Hippocampal formation (tissue), 2 donors: ENCODE results near the gene SCUBE3.

Source experiments
- DNase-seq, 2 donors: peaks; one replicate each; lab custom pipeline; 2025; lab: John Stamatoyannopoulos, UW

SCUBE3 gene

GRCh38 chr6:35272005-35272404 lies 58.2 kb downstream of the SCUBE3 start:
- DNase-seq, result no peak

DNA sequence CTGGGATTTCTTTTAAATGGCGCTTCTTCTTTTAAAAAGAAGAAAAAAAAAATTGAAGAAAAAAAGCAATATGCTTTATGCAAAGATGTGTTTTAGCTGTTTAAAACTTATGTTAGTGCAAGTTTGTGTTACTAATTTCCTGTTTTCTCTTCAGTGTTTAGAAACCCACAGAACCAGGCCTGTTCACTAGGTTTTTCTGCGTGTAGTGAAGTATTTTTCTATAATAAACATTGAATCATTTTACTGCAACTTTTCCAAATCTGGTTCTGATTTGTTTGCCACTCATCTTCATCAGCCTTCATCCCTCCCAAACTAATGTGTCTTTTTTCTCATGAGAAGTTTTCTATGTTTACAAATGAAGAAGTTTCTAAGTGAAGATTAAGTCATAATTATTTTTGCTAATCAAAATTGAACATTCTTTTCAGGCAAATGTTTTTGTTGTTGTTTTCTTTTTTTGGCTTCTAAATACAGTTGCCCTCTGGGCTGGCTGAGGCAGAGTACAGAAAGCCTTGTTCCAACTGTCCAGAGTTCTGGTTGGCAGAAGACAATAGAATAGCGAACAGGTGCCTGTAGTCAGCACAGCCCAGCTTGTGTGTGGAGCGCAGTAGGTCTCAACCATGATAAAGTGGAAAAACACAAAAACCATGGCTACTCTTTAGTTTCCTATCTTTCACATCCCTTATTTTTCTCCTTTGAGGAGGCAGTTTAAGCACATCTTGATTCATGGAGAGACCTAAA lies 60.2 kb downstream of the SCUBE3 start:
- DNase-seq, result no peak

DNA sequence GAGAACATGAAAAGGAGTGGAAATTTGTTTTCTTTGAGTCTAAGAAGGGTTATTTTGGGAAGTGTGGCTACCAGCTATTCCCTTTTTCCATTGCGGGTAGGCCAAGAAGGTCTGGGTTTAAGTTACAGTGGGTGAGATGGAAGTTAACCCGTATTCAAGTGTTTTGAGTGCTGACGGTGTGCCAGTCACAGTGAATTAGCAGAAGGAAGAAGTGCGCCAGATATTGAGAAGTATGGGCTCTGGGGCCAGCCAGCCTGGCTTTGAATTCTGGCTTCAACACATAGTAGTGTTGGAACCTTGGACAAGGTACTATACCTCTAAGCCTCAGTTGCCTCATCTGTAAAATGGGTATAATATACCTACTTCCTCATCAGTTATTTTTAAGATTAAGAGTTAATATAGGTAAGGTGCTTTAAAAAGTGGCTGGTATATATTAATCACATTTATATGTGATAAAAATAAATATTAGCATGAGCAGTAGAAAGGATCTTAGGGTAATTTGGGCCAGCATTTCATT lies 62.0 kb downstream of the SCUBE3 start:
- no peak for DNase-seq

DNA sequence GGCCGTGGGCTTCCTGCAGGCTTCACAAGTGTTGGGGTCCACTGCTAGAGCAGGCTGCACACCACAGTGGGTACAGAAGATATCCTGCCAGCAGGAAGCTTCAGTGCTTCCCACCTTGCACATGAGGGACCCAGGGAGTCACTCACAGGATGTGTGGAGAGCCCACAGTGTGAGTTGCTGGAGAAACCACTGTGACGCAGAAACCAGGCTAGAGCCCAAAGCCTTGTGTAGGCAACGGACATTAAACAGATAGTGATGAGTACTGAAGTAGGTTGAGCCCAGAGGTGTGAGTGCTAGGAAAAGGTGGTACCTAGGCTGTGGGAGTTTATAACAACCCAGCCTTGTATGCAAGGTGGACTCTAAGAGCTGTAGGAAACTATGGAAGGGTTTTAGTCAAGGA lies 65.0 kb downstream of the SCUBE3 start:
- no peak for DNase-seq

- no peak for DNase-seq
Measured at GRCh38 chr6:35280903-35281302, 67.1 kb downstream of the SCUBE3 start.

DNA sequence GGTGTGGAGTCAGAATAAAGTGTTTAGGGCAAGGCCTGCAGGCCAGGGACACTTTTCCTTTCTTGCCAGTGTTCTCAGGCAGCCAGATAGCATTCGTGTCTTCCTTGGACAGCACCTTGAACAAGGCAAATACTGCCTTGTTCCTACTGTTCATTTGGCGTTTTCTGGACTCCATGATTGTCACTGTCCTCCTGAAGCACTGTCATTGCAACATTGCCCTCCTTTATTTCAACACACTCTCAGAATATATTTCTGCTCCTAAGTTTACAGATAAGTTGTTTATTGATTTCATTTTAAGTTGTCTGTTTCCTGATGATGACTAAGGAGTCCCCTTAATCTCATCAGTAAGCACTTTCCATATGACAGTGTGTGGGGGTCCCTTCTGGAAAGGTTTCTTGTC lies 68.7 kb downstream of the SCUBE3 start:
- no peak for DNase-seq

DNA sequence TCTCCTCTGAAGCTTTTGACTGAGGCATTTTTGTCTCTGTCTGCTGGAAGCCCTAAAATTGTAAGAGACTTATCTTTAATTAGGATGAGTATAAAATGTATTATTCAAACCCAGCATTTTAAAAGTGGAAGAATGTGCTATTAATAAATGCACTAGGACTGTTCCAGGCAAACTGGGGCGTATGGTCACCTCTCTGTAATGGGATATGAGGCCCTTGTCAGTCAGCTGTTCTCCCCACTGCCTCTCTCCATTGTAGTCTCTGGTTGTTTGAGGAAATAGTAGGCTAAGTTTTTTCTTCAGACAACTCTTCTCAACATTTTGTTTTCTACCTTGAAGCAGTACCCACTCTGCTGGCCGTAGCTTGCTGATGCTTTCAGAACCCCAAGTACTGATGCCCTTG lies 69.6 kb downstream of the SCUBE3 start:
- DNase-seq, result no peak

DNA sequence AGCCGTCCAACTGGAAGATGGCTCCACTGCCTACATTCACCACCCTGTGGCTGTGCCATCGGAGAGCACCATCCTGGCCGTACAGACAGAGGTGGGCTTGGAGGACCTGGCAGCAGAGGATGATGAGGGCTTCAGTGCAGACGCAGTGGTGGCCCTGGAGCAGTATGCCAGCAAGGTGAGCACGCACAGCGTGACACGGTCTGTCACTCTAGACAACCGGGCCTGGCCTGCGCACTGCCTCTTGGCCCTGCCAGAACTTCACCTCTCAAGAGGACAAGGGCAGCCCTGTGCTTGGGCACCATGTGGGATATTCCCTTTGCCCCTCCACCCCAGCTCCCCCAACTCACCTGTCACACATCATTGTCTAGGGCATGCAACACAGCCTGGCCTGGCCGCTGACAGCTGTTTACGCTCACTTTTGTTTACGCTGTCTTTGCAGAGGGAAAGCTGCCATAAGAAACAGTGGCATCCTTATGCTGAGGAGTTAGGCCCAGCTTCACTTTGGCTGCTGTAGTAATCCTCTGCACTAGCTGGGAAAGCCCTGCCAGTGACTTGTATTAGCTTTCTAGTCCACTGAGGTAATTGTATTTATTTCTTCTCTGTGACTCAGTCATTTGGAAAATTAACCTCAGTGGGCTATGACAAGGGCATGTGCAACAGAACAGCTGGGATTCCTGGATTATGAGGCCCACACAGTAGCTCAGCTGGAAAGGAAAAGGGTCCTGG lies 74.1 kb downstream of the SCUBE3 start:
- no peak for DNase-seq

- DNase-seq, result no peak
Measured at GRCh38 chr6:35288834-35289233, 75.1 kb downstream of the SCUBE3 start.

DNA sequence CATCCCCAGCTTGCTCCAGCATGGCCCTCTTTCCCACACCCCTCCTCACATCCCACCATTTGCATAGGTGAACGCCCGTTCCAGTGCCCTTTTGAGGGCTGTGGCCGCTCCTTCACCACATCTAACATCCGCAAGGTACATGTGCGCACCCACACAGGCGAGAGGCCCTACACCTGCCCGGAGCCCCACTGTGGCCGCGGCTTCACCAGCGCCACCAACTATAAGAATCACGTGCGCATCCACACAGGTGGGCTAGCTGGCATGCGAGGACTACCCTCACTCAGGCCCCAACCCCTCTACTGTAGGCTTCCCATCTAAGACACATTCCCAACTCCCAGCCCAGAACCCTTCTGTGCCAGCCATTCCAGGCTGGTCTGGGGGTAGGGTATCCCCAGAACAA lies 77.7 kb downstream of the SCUBE3 start:
- no peak for DNase-seq

DNA sequence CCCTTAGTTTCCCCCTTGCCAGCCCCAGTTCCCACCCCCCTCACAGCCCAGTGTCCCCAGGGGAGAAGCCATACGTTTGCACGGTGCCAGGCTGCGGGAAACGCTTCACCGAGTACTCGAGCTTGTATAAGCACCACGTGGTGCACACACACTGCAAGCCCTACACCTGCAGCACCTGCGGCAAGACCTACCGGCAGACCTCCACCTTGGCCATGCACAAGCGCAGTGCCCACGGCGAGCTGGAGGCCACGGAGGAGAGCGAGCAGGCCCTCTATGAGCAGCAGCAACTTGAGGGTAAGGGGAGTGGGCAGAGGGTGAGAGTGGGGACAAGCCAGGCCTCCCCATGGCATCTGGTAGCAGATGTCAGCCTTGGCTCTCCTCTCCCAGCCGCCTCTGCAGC lies 78.7 kb downstream of the SCUBE3 start:
- DNase-seq, result no peak

- no peak for DNase-seq
Measured at GRCh38 chr6:35293681-35294080, 79.9 kb downstream of the SCUBE3 start.

GRCh38 chr6:35294308-35294945 lies 80.7 kb downstream of the SCUBE3 start:
- DNase-seq, result no peak

DNA sequence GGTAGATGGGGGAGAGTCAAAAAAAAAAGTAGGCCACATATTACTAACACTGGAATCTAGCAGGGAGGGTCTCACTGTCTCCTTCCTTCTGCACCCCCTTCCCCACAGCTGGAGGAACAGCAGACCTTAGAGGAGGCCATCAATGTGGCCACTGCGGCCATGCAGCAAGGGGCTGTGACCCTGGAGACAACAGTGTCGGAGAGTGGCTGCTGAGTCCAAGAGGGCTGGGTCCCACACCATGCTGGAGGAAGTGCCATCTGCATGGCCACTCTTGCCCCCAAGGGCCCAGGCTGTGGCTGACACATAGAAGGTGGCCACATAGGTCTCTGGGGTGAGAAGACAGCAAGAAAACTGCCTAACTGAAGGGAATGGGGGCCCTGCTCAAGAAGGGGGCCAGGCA lies 81.3 kb downstream of the SCUBE3 start:
- no peak for DNase-seq

DNA sequence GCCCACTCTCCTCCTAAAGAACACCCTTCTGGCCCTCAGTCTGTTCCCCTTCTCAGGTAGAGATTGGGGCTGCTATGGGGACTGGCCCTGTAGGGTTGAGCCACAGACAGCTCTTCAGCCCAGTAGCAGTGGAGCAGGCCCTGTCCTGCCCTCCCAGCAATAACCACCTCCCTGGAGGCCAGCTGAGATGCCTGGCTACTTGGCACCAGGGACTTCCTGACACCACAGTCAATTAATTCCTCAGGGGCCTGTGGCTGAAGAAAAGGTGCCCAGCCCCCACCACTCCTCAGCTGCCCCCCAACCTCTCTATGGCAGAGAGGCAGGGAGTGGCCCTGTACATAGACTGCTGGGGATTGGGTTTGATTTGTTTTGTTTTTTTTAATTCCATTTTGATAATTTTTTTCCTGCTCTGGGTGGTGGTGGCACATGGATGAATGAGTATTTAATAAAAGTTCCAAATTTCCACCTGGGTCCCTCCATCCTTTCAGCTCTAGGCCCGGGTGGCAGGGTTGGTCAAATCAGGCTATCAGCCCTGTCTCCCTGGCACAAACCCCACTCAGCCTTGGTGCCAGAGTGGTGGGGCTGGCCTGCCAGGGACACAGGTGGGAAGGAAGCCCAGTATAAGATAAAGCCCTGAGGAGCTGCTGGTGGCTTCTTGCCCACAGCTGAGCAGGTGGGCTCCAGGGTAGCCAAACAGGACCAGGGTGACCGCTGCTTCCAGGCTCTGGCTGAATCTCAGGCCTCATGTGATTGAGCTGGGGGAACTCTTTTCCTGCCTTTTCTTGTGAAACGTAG lies 82.0 kb downstream of the SCUBE3 start:
- DNase-seq, result no peak

- no peak for DNase-seq
Measured at GRCh38 chr6:35296931-35297600, 83.3 kb downstream of the SCUBE3 start.

DNA sequence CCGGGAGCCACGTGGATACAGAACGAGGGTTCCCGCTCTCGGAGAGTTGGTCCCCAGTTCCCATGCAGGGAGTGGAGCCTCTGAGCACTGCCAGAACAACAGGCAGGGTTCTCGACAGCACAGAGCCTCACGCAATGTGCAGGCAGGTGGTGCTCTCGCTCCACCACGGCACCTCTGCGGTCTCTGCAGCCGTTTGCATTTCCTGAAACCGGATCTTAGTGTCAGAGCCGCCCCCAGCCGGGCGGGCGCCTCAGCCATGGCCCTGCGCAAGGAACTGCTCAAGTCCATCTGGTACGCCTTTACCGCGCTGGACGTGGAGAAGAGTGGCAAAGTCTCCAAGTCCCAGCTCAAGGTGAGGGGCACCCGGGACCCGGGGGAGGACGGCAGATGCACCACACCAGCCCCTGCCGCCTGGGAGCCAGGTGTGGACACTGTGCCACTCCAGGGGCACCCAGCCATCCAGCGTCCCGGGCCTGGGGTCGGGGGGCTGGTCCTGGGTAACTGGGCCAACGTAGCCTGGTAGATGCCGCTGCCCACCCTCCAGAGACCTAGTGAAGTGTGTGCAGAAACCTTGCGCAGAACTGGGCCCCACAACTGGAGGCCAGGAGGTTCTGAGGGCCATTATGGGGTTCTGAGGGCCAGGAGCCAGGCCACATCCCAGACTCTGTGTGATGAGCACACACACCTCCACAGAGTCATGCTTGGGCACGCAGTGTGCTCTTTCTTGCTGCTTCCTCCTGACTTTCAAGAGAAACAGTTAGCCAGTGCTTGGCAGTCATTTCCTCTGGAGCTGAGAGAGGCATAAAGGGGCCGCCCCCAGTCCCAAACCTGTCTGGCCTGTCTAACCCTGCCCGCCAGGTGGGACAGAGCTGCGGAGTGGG lies 84.1 kb downstream of the SCUBE3 start, which contains the start of gene DEF6:
Gene DEF6, plus strand, starts transcription at position 218 of the 881 bp plus-strand sequence. Its CDS starts 39 bp downstream, at position 257.
- peak in 1 of 2 donors; percentile 31 for DNase-seq

DNA sequence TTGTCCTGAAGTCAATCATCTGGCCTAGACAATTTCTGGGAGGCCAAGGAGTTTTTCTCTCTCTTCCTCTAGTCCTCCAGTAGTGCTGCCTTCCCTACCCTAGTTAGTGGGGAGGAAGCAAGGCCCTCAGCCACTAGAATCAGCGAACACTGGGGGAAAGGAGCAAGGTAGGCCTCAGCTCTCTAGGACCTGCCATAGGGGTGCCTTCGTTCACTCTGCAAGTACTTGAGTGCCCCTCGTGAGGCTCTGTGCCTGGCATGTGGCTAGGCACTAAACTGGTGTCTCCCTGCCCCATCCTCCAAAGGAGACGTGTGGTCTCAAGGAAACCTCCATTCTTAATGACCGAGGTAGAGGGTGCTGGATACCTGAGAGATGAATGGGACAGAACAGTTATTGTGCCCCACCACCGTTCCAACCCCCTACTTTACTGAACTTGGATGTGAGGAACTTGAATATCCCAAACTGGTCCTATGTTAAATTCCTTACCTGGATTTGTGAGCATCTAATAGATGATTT lies 84.9 kb downstream of the SCUBE3 start:
- no peak for DNase-seq

- DNase-seq, result peak in 1 of 2 donors; percentile 10
Measured at GRCh38 chr6:35299674-35300073, 85.9 kb downstream of the SCUBE3 start.

- no peak for DNase-seq
Measured at GRCh38 chr6:35300848-35301247, 87.1 kb downstream of the SCUBE3 start.
